GM12892 (cell line): Measurements from ENCODE around the gene AVPR2.

Source experiments
- POLR2A ChIP-seq: IDR thresholded peaks from 2 replicates; pipeline ENCODE4 v1.6.1; 2011; ENCODE audit warnings: low read depth, low read length, control low read depth
- POLR2AphosphoS5 ChIP-seq: IDR thresholded peaks from 2 replicates; pipeline ENCODE4 v1.6.1; 2011; ENCODE audit warnings: low read depth, low read length, control low read depth

DNA sequence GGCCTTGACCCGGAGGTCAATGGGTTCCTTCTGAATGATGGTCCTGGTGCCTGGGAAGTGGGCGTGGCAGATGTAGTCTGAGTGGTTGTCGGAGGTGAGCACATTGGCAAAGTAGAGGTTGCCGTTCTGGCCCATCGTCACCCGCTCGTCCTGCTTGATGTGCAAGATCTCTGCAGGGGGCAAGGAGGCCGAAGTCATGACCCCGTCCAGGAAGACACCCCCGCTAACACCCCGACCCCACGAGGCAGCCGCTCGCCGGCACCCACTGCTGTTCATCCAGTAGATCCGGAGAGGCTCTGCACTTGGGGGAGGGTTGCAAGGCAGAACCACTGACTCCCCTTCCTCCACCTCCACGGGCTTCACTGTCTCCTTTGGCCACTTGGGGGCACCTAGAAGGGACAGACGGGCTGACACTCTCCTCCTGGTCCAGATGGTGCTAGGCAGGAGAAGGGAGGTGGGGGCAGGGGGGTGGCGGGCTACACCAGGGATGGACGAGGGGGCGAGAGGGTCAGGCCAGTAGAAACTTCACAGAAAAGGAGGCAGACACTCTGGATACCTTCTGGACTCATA is 33.6 kb upstream of the AVPR2 start:
- no peak for TF ChIP-seq POLR2A
- no peak for TF ChIP-seq POLR2AphosphoS5
